BJ (cell line): ENCODE data around the gene PVR. TPM values are rescaled to one million over a fixed set of nuclear protein-coding genes. Genes with fewer than 3 reads are reported as not detected.
"Not testable (repeated sequence)": the region's sequence is repeated elsewhere in the genome, so short reads cannot be mapped to it uniquely, and the experiment has no call there.

Source experiments
- CTCF ChIA-PET: fragments of 350-600 bp; formaldehyde crosslinking; extraction: SDS; loops from one replicate; lab custom pipeline; 2021; ENCODE audit warnings: antibody characterized with exemption, inconsistent platforms; lab: Yijun Ruan, JAX
- POLR2A ChIA-PET: fragments of 300-600 bp; sonication (Branson Sonifier 250); formaldehyde crosslinking; extraction: SDS; loops from one replicate; lab custom pipeline; 2021; ENCODE audit warnings: antibody characterized with exemption; lab: Charles Lee
- DNase-seq: peaks from one replicate; pipeline ENCODE4 v3.0.0-alpha.2; 2011; ENCODE audit warnings: low read depth
- H3K27me3 ChIP-seq: 2 replicates; pipeline ENCODE4 v1.6.0; 2011; ENCODE audit warnings: low read length; ENCODE audit not compliant: control insufficient read depth, insufficient read depth
- H3K36me3 ChIP-seq: 2 replicates; pipeline ENCODE4 v1.5.1; 2011; ENCODE audit warnings: low read length; ENCODE audit not compliant: control insufficient read depth, insufficient read depth
- H3K4me3 ChIP-seq: 2 replicates; pipeline ENCODE4 v1.5.1; 2011; ENCODE audit warnings: low read depth, mild to moderate bottlenecking, control low read depth, low read length
- polyA plus RNA-seq: library from polyadenylated mRNA; depleted of rRNA; stranded (reverse); fragments of >200 nt; gene quantifications from 2 replicates; pipeline ENCODE4 v1.2.3, GENCODE V29; 2011
- TF ChIP-seq, protein P1 (sequence below): IDR thresholded peaks from 2 replicates; pipeline ENCODE4 v1.5.1; 2011; ENCODE audit warnings: low read depth, mild to moderate bottlenecking, control low read depth, inconsistent platforms, low read length, moderate library complexity; ENCODE audit not compliant: insufficient read depth

The PVR gene
- polyA plus RNA-seq, 1 experiment, result 129 TPM

DNA sequence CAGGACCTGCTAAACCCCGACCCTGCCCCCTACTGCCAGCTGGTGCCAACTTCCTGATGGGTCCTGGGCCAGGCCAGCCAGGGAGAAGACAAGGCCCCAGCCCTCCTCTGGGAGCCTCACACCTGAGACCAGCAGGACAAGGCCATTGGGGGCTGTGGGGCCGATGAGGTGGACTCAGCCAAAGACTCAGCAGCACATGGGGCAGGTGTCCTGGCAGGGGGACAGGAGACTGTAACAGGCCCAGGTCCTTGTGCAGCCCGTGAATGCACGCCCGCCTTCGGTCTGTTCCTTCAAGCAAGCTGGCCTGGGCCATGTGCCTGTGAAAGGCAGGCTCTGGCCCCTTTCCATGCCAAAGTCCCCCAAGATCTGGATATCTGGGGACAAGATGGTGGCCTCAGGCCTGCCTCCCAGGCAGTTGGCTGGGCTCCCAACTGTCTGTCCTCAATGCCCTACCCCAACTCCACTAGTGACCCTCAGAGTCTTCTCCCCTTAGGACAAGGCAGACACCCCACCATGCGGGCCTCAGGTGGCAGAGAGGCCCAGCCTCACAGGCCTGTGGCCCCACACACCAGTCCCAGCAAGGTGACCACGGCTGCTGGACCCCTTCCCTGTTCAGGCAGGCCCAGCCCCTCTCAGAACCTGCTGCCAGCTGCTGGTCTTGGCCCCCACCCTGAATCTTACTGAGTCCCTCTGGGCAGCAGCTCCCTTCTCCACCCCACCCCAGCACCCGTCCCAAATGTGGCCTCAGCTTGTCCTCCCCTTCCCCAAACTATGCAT is 39.9 kb downstream of the PVR start:
- no peak overlapping the region for H3K4me3 ChIP-seq
- ChIA-PET CTCF (interaction anchor here (1.2 to 2.3 kb wide), 2 partner anchors 29 to 113 kb away, joined by 3 to 7 read pairs; no protein-coding TSS in a partner anchor), POLR2A (no interaction called here)
- H3K27me3 ChIP-seq, result no peaks in the 10 kb centered on the region
- peaks cover 7% of the 10 kb centered on the region; the same call in 1 of the 2 replicates for H3K36me3 ChIP-seq
- DNase-seq, result no peak
- TF ChIP-seq, protein P1, sequence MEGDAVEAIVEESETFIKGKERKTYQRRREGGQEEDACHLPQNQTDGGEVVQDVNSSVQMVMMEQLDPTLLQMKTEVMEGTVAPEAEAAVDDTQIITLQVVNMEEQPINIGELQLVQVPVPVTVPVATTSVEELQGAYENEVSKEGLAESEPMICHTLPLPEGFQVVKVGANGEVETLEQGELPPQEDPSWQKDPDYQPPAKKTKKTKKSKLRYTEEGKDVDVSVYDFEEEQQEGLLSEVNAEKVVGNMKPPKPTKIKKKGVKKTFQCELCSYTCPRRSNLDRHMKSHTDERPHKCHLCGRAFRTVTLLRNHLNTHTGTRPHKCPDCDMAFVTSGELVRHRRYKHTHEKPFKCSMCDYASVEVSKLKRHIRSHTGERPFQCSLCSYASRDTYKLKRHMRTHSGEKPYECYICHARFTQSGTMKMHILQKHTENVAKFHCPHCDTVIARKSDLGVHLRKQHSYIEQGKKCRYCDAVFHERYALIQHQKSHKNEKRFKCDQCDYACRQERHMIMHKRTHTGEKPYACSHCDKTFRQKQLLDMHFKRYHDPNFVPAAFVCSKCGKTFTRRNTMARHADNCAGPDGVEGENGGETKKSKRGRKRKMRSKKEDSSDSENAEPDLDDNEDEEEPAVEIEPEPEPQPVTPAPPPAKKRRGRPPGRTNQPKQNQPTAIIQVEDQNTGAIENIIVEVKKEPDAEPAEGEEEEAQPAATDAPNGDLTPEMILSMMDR, result no peak

DNA sequence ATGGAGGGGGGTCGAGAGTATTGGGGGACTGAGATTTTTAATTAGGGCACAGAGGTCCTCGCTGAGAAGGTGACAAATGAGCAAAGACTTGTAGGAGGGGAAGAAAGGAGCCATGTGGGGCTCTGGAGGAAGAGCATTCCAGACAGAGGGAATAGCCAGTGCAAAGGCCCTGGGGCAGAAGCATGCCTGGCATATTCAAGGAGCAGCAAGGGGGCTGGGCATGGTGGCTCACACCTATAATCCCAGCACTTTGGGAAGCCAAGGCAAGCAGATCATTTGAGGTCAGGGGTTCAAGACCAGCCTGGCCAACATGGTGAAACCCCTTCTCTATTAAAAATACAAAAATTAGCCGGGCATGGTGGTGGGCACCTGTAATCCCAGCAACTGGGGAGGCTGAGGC is 40.7 kb downstream of the PVR start:
- POLR2A ChIA-PET, H3K36me3 ChIP-seq, DNase-seq, H3K4me3 ChIP-seq, H3K27me3 ChIP-seq: not testable (repeated sequence)
- CTCF ChIA-PET, result interaction anchor here (1.2 kb wide), 1 partner anchor 30 kb away, joined by 3 read pairs; no protein-coding TSS in a partner anchor

DNA sequence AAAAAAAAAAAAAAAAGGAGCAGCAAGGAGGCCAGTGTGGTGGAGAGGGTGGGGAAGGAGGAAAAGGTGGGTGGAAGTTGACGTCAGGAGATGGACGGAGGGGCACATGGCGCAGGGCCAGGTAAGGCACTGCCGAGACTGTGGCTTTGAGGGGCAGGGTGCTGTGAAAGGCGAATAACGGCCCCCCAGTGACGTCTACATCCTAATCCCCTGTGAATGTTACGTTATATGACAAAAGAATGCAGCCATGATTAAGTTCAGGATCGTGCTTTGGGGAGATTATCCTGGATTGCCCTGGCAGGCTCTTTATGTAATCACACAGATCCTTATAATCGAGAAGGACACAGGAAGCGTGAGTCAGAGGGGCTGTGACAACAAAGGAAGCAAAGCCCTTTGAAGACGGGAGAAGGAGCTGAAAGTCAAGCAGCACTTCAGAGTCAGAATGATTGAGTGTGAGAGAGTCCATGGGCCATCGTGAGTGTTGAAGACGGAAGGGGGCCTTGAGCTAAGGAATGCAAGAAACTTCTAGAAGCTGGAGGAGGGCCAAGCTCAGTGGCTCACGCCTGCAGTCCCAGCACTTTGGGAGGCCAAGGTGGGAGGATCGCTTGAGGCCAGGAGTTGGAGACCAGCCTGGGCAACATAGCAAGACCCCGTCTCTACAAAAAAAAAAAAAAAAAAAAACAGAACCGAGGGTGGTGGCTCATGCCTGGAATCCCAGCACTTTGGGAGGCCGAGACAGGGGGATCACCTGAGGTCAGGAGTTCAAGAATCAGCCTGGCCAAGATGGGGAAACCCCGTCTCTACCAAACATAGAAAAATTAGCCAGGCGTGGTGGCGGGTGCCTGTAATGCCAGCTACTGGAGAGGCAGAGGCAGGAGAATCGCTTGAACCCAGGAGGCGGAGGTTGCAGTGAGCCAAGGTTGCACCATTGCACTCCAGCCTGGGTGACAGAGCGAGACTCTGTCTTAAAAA is 41.5 kb downstream of the PVR start:
- CTCF ChIA-PET, result interaction anchor here (0.8 to 1.0 kb wide), 4 partner anchors 11 to 159 kb away, joined by 3 to 4 read pairs (median 3); no protein-coding TSS in a partner anchor
- no peak overlapping the region for H3K4me3 ChIP-seq
- H3K36me3 ChIP-seq, result peaks cover 6% of the 10 kb centered on the region; the same call in 1 of the 2 replicates
- no peaks in the 10 kb centered on the region for H3K27me3 ChIP-seq
- TF ChIP-seq, protein P1, result no peak
- peak; percentile 57 for DNase-seq
- POLR2A ChIA-PET, result no interaction called here

DNA sequence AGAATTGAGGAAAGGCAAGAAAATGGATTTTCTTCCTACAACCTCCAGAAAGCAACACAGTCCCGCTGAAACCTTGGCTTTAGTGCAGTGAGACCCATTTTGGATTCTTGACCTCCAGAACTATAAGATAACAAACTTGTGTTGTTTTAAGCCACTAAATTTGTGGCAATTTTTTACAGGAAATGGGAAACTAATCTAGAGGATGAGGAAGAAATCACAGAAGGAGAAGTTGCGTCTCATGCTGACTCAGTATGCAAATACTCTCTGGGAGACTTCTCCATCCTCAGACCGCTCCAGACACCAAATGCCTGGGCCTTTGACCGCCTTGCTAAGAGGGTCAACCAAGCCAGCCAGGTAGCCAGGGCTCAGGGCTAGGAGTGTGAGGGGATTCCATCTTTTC is 42.2 kb downstream of the PVR start:
- Histone ChIP-seq H3K36me3 (peaks cover 4% of the 10 kb centered on the region; the same call in 1 of the 2 replicates), H3K27me3 (no peaks in the 10 kb centered on the region), H3K4me3 (no peak overlapping the region)
- ChIA-PET POLR2A (no interaction called here), CTCF (interaction anchor here (0.8 to 1.0 kb wide), 4 partner anchors 10 to 158 kb away, joined by 3 to 4 read pairs (median 3); no protein-coding TSS in a partner anchor)
- TF ChIP-seq, protein P1, result no peak
- no peak for DNase-seq

DNA sequence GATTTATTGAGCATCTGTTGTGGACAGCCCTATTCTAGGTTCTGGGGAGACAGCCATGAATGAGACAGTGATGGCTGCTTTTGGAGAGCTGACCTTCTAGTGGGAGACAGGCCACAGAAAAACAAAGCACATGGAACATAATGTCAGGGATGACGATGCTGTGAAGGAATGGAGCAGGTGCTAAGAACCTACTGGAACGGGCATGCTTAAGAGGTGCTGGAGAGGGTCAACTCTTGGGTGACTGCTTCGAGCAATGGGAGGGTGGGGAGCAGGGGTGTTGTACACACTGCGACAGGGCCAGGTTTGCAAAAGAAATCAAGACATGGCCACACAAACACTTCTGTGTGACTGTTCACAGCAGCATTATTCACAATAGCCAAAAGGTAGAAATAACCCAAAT is 43.2 kb downstream of the PVR start:
- DNase-seq, result no peak
- Histone ChIP-seq H3K27me3 (no peaks in the 10 kb centered on the region), H3K36me3 (peaks cover 2% of the 10 kb centered on the region; the same call in 1 of the 2 replicates), H3K4me3 (no peak overlapping the region)
- TF ChIP-seq, protein P1, result no peak
- ChIA-PET POLR2A (no interaction called here), CTCF (no interaction called here)
